B cell (primary cell): Measurements from ENCODE around the gene ACSL1.

Experiments
- EZH2 ChIP-seq: IDR thresholded peaks from 2 replicates; pipeline ENCODE4 v1.6.1; 2012; ENCODE audit warnings: borderline replicate concordance, low read depth, mild to moderate bottlenecking, moderate library complexity, low read length; ENCODE audit not compliant: insufficient read depth, poor library complexity, severe bottlenecking
- TF ChIP-seq, protein P1 (sequence below): fragments of 200-600 bp; IDR thresholded peaks from one replicate; pipeline ENCODE4 v1.8.0; 2022; ENCODE audit warnings: antibody characterized with exemption, mild to moderate bottlenecking

DNA sequence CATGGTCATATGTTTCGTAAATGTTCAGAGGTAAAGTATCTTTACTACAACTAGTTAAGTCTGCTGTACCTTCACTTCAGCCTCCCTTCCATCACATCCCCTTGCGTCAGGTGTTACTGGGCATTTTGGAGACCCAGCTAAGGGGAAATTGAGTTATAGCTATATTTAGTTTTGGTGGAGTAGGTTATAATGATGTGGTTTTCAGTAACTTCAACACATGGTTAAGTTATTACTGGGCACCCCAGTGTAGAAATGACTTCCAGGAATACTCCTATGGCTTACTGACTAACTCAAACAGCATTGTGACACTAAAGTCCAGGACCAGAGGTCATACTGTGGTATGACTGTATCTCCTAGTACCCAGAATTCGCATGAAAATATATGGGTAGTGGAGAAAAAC is 23.4 kb upstream of the ACSL1 start:
- TF ChIP-seq, protein P1, sequence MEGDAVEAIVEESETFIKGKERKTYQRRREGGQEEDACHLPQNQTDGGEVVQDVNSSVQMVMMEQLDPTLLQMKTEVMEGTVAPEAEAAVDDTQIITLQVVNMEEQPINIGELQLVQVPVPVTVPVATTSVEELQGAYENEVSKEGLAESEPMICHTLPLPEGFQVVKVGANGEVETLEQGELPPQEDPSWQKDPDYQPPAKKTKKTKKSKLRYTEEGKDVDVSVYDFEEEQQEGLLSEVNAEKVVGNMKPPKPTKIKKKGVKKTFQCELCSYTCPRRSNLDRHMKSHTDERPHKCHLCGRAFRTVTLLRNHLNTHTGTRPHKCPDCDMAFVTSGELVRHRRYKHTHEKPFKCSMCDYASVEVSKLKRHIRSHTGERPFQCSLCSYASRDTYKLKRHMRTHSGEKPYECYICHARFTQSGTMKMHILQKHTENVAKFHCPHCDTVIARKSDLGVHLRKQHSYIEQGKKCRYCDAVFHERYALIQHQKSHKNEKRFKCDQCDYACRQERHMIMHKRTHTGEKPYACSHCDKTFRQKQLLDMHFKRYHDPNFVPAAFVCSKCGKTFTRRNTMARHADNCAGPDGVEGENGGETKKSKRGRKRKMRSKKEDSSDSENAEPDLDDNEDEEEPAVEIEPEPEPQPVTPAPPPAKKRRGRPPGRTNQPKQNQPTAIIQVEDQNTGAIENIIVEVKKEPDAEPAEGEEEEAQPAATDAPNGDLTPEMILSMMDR: no peak
- TF ChIP-seq EZH2: no peak
